Stimulated activated naive CD8-positive, alpha-beta T cell treated with anti-CD3 and anti-CD28 coated beads, Interleukin-15, Interleukin-2, amounts not matched to agents 100 ng/mL and 50 ng/mL, for 24 hours (primary cell): ENCODE results near the gene LVRN.

ENCODE experiments used
- H3K27ac Mint-ChIP-seq: one replicate; pipeline ENCODE4 v1.8.0; 2021; ENCODE audit warnings: mild to moderate bottlenecking, mixed read lengths
- H3K27me3 Mint-ChIP-seq: one replicate; pipeline ENCODE4 v1.8.0; 2021; ENCODE audit warnings: mixed read lengths
- H3K36me3 Mint-ChIP-seq: one replicate; pipeline ENCODE4 v1.8.0; 2021; ENCODE audit warnings: low read depth, mixed read lengths
- H3K4me1 Mint-ChIP-seq: one replicate; pipeline ENCODE4 v1.8.0; 2021; ENCODE audit warnings: low read depth, mixed read lengths
- H3K4me3 Mint-ChIP-seq: one replicate; pipeline ENCODE4 v1.8.0; 2021; ENCODE audit warnings: mild to moderate bottlenecking, mixed read lengths
- H3K9me3 Mint-ChIP-seq: one replicate; pipeline ENCODE4 v1.8.0; 2021; ENCODE audit warnings: mixed read lengths

LVRN gene

DNA sequence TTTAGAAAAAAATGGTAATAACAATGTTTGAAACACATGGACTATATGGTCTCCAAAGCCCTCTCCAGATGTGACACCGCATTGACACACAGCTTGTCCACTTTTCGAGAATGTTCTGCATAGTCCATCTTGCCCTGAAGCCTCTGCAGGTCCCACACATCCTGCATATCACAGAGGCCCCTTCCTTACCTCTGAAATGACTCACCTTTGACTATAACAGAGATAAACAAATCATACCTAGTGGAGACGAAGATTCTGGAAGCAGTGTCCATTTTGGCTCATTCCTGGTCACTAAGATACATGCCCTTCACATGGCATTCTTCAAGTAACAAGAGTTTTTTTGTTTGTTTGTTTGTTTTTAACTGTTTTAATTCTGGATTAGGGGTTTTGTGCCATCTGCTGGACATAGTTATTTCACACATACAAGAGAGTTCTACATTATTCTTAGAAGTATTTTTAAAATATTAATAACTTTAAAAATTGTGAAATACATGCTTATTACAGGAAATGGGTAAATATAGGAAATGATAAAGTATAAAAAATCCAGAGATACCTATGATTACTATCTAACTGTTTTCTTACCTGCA, 75.1 kb downstream of the LVRN start:
- peaks cover 19% of the 10 kb centered on the region for H3K27me3 Mint-ChIP-seq
- peaks cover 15% of the 10 kb centered on the region for H3K4me1 Mint-ChIP-seq
- no peak overlapping the region for H3K4me3 Mint-ChIP-seq
- no peaks in the 10 kb centered on the region for H3K9me3 Mint-ChIP-seq
- no peak overlapping the region for H3K27ac Mint-ChIP-seq
- H3K36me3 Mint-ChIP-seq = no peaks in the 10 kb centered on the region

DNA sequence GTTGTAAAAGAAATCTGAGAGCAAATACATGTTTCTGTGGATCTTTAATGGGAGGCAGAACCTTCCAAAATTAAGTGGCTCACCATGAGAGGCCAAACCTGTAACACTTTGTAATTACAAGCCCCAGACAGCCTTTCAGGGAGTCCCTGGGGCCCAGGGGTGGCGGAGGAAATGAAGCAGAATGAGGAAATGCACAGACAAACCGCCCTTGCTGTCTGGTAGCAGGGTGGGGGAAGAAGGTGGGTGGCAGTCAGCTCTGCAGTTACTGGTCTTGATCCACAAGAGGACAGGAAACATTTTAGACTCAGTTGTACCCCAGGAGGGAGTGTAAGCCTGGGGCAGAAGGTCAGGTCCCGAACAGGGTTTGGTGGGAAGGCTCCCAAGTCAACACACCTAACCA, 76.5 kb downstream of the LVRN start:
- Mint-ChIP-seq H3K4me1 (peaks cover 15% of the 10 kb centered on the region), H3K27ac (no peak overlapping the region), H3K27me3 (peaks cover 19% of the 10 kb centered on the region), H3K9me3 (no peaks in the 10 kb centered on the region), H3K36me3 (no peaks in the 10 kb centered on the region), H3K4me3 (no peak overlapping the region)

DNA sequence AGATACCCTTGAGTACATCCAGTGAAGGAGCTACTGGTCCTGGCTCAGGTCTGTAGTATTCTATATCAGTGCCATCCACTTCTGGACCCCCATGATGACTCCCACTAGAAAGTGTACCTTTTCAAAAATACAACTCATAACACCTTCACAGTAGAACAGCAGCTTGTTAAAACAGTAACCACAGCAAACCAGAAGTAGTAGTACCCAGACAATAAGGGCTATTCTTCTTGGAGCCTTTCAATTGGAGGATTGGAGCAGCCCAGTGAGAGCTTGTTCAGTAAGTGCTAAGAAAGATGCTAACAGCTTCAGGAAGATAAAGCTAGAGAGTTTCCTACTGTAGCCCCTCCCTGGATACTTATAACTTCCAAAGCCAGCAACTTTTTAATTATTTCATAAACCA, 80.1 kb downstream of the LVRN start:
- H3K36me3 Mint-ChIP-seq = no peaks in the 10 kb centered on the region

DNA sequence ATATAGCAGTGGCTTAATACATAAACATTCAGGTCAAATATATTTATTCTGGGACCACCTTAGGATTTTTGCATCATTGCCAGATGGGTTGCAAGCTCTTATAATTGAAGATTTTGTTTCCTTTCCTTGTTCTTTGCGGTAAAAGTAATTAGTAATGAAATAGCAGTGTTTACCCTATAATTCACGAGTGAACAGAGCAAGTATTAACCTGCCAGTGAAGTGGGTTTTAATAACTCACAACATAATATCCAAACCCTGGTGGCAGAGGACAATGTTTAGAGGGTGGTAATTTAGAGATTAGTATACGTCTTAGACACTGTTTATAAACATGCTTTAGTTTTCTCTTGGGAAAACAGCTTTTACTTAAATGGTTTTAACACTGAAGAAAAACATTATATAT, 81.8 kb downstream of the LVRN start:
- no peak overlapping the region for H3K4me3 Mint-ChIP-seq
- no peaks in the 10 kb centered on the region for H3K9me3 Mint-ChIP-seq
- H3K27ac Mint-ChIP-seq = no peak overlapping the region
- H3K4me1 Mint-ChIP-seq = peaks cover 4% of the 10 kb centered on the region
- no peaks in the 10 kb centered on the region for H3K27me3 Mint-ChIP-seq
- no peaks in the 10 kb centered on the region for H3K36me3 Mint-ChIP-seq

More for the DNA sequence above, 80.1 kb downstream of the LVRN start:
- no peak overlapping the region for H3K4me3 Mint-ChIP-seq
- H3K4me1 Mint-ChIP-seq = peaks cover 15% of the 10 kb centered on the region
- peaks cover 5% of the 10 kb centered on the region for H3K27me3 Mint-ChIP-seq
- H3K9me3 Mint-ChIP-seq = no peaks in the 10 kb centered on the region
- no peak overlapping the region for H3K27ac Mint-ChIP-seq

GRCh38 chr5:116045821-116046220, 83.5 kb downstream of the LVRN start:
- Mint-ChIP-seq H3K9me3 (no peaks in the 10 kb centered on the region), H3K4me3 (no peak overlapping the region), H3K27me3 (peaks cover 5% of the 10 kb centered on the region), H3K27ac (no peak overlapping the region), H3K4me1 (no peaks in the 10 kb centered on the region), H3K36me3 (no peaks in the 10 kb centered on the region)

DNA sequence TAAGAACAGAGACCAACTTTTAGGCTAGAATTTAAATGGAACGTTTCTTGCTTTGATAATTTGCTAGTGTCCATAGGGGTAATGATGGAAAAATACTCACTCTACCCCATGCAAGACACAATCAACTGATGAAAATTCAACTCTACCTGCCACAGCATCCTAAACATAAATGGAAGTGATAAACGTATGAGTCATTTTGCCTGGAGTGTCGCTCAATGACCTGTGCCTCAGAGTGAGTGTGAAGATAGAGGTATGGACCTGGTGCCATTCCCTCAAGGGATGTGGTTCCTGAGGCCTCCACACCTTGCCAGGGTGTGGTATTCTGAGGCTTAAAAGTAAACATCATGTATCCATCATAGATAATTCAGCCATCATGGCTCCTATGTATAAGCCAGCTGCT, 84.0 kb downstream of the LVRN start:
- Mint-ChIP-seq H3K4me1 (no peaks in the 10 kb centered on the region), H3K4me3 (no peak overlapping the region), H3K36me3 (no peaks in the 10 kb centered on the region), H3K27ac (no peak overlapping the region), H3K27me3 (peaks cover 9% of the 10 kb centered on the region), H3K9me3 (no peaks in the 10 kb centered on the region)

DNA sequence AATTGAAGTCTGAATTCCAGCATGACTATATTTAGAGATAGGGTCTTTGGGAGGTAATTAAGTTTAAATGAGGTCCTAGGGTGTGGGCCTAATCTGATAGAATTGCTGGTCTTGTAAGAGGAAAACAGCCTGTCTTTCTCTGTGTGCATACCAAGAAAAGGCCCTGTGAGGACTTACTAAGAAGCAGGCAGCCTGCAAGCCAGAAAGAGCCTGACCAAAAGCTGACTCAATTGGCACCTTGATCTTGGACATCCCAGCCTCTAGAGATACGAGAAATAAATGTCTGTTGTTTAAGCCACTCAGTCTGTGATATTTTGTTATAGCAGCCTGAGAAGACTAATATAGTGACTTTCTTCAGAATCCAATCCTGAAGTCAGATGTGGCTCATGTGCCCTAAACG, 84.5 kb downstream of the LVRN start:
- Mint-ChIP-seq H3K9me3 (no peaks in the 10 kb centered on the region), H3K27ac (no peak overlapping the region), H3K4me1 (no peaks in the 10 kb centered on the region), H3K27me3 (peaks cover 10% of the 10 kb centered on the region), H3K4me3 (no peak overlapping the region), H3K36me3 (no peaks in the 10 kb centered on the region)

GRCh38 chr5:116058346-116058936, 96.2 kb downstream of the LVRN start:
- H3K4me3 Mint-ChIP-seq = no peak overlapping the region
- H3K9me3 Mint-ChIP-seq = no peaks in the 10 kb centered on the region
- no peaks in the 10 kb centered on the region for H3K36me3 Mint-ChIP-seq
- H3K27me3 Mint-ChIP-seq = peaks cover 31% of the 10 kb centered on the region
- H3K4me1 Mint-ChIP-seq = no peaks in the 10 kb centered on the region
- no peak overlapping the region for H3K27ac Mint-ChIP-seq

GRCh38 chr5:116062352-116062751, 100.1 kb downstream of the LVRN start:
- Mint-ChIP-seq H3K27ac (no peak overlapping the region), H3K4me1 (no peaks in the 10 kb centered on the region), H3K4me3 (no peak overlapping the region), H3K36me3 (no peaks in the 10 kb centered on the region), H3K27me3 (peaks cover 40% of the 10 kb centered on the region), H3K9me3 (no peaks in the 10 kb centered on the region)

DNA sequence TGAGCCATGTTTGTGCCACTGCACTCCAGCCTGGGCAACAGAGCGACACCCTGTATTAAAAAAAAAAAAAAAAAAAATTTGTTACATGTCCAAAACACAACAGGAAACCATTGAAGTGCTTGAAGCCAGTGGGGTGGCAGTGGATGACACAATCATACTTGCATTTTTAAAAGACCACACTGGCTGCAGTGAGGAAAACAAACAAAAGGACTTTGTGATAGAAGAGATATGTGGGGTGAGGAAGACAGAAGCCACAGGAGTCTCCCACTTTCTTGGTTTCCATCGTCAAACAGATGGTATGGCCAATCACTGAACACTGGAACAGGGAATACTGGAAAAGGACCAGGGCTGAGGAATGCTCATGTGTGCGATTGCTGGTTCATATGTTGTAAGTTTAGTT, 101.7 kb downstream of the LVRN start:
- Mint-ChIP-seq H3K9me3 (no peaks in the 10 kb centered on the region), H3K27ac (no peak overlapping the region), H3K4me3 (no peak overlapping the region), H3K27me3 (peaks cover 30% of the 10 kb centered on the region), H3K4me1 (no peaks in the 10 kb centered on the region), H3K36me3 (no peaks in the 10 kb centered on the region)

GRCh38 chr5:116068028-116068632, 105.9 kb downstream of the LVRN start:
- H3K4me3 Mint-ChIP-seq = no peak overlapping the region
- no peaks in the 10 kb centered on the region for H3K36me3 Mint-ChIP-seq
- H3K27me3 Mint-ChIP-seq = peaks cover 31% of the 10 kb centered on the region
- no peaks in the 10 kb centered on the region for H3K4me1 Mint-ChIP-seq
- no peak overlapping the region for H3K27ac Mint-ChIP-seq
- no peaks in the 10 kb centered on the region for H3K9me3 Mint-ChIP-seq

GRCh38 chr5:116071211-116071610, 108.9 kb downstream of the LVRN start:
- Mint-ChIP-seq H3K27me3 (peaks cover 21% of the 10 kb centered on the region), H3K36me3 (no peaks in the 10 kb centered on the region), H3K9me3 (peaks cover 11% of the 10 kb centered on the region), H3K27ac (no peak overlapping the region), H3K4me3 (no peak overlapping the region), H3K4me1 (peaks cover 16% of the 10 kb centered on the region)

DNA sequence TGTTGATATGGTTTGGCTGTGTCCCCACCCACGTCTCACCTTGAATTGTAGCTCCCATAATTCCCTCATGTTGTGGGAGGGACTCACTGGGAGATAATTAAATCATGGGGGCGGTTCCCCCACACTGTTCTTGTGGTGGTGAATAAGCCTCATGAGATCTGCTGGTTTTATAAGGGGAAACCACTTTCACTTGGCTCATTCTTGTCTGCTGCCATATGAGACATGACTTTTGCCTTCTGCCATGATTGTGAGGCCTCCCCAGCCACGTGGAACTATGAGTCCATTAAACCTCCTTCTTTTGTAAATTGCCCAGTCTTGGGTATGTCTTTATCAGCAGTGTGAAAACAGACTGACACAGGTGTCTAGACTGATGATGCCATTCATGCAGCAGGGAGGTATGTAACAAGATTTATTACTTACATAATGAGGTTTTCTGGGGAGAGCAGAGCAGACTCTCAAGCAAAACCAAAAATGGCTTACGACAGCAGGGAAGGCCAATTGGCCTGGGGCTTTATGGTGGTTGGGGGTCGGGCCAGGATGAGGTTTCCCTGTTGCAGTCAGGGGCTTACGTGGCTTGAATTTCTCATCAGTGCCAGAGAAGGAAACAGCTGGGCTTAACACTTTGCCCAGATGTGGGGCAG, 113.0 kb downstream of the LVRN start:
- Mint-ChIP-seq H3K9me3 (peaks cover 13% of the 10 kb centered on the region), H3K36me3 (no peaks in the 10 kb centered on the region), H3K4me3 (peak overlapping the region; percentile 63), H3K4me1 (peaks cover 28% of the 10 kb centered on the region), H3K27ac (peak overlapping the region; percentile 82), H3K27me3 (peaks cover 12% of the 10 kb centered on the region)

DNA sequence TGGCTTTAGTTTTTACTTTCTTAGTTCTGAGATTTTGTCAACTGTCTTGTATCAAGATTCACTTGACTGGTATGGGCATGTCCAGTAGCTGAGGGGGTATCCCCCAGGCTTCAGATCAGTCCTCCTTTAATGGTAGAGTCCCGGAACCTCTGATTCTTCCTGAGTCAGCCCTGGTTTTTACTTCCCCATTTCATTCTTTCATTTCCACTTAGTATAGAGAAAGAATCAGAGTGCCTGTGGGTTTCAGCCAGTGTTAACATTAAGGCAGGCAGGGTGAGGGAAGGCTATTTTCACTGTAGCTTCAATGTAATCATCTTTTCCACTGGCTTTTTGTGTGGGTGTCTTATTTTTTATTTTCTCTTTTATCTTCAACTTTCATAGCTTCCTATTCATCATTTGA, 114.2 kb downstream of the LVRN start:
- H3K27ac Mint-ChIP-seq = peak overlapping the region; percentile 82
- peaks cover 28% of the 10 kb centered on the region for H3K4me1 Mint-ChIP-seq
- peaks cover 5% of the 10 kb centered on the region for H3K36me3 Mint-ChIP-seq
- peaks cover 12% of the 10 kb centered on the region for H3K27me3 Mint-ChIP-seq
- H3K4me3 Mint-ChIP-seq = peak overlapping the region; percentile 63
- H3K9me3 Mint-ChIP-seq = peaks cover 13% of the 10 kb centered on the region
